ENCODE results near the gene SLC35B1. TPM values are rescaled to one million over a fixed set of nuclear protein-coding genes. Genes with fewer than 3 reads are reported as not detected.

Gene SLC35B1
- total RNA-seq, 1 experiment from 2014 or later = 104 TPM

DNA sequence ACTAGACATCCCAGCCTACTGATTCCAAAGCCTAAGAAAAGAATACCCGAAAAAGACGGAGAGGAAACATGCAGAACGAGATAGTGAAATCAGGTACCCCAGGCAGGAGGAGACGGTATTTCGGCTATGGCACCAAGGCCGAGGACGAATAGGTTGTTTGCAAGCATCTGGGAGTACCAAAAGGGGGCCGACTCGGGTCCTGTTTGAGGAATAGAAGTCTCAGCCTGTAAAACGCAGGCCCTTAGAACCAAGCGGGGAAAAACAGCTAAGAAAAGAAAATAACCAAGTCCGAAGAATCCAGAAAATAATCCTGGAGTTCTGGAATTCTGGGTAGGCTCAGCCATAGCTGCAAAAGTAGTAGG lies 537 bp downstream of the SLC35B1 start:
- H3K4me3 ChIP-seq (ENCODE audit: low read depth, low read length, poor library complexity, severe bottlenecking) = peak overlapping the region; percentile 91
- ChIA-PET POLR2A (ENCODE audit: low non-redundant PET) (interaction anchor here (0.5 kb wide), 1 partner anchor 57 kb away, joined by 8 read pairs; the partner anchor contains the start of gene FAM117A), CTCF (interaction anchor here (0.6 to 2.7 kb wide), 2 partner anchors 30 to 139 kb away, joined by 6 to 15 read pairs; no protein-coding TSS in a partner anchor)
- intact Hi-C loops (cut with micrococcal nuclease; ENCODE audit: unreplicated experiment) = loop anchor here (5.0 kb wide), 1 partner anchor 145 kb away; no protein-coding TSS in a partner anchor
- TF ChIP-seq, protein P1, sequence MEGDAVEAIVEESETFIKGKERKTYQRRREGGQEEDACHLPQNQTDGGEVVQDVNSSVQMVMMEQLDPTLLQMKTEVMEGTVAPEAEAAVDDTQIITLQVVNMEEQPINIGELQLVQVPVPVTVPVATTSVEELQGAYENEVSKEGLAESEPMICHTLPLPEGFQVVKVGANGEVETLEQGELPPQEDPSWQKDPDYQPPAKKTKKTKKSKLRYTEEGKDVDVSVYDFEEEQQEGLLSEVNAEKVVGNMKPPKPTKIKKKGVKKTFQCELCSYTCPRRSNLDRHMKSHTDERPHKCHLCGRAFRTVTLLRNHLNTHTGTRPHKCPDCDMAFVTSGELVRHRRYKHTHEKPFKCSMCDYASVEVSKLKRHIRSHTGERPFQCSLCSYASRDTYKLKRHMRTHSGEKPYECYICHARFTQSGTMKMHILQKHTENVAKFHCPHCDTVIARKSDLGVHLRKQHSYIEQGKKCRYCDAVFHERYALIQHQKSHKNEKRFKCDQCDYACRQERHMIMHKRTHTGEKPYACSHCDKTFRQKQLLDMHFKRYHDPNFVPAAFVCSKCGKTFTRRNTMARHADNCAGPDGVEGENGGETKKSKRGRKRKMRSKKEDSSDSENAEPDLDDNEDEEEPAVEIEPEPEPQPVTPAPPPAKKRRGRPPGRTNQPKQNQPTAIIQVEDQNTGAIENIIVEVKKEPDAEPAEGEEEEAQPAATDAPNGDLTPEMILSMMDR (conservative IDR thresholded peaks at IDR 0.05; ENCODE audit: low read depth, low read length) = no peak
- no peak for TF ChIP-seq EZH2 (IDR thresholded peaks at IDR 0.05; ENCODE audit: borderline replicate concordance, low read depth, low read length, poor library complexity, severe bottlenecking)
- H3K27me3 ChIP-seq (replicated peaks; ENCODE audit: insufficient read depth, low read depth, low read length, poor library complexity) = no peaks in the 10 kb centered on the region
- H3K36me3 ChIP-seq (ENCODE audit: insufficient read depth, low read length, poor library complexity, severe bottlenecking) = peaks cover 36% of the 10 kb centered on the region
- peak; percentile 28 for DNase-seq (ENCODE audit: low spot score)
- H3K4me1 ChIP-seq (ENCODE audit: insufficient read depth, low read length, poor library complexity, severe bottlenecking) = peaks cover 8% of the 10 kb centered on the region
- peak overlapping the region; percentile 98 for H3K27ac ChIP-seq (ENCODE audit: low read depth, low read length, poor library complexity, severe bottlenecking)
- BruUV-seq (replicated peaks) = no TSS peak
- H3K9me3 ChIP-seq (ENCODE audit: low read depth, low read length, poor library complexity, severe bottlenecking) = no peaks in the 10 kb centered on the region

DNA sequence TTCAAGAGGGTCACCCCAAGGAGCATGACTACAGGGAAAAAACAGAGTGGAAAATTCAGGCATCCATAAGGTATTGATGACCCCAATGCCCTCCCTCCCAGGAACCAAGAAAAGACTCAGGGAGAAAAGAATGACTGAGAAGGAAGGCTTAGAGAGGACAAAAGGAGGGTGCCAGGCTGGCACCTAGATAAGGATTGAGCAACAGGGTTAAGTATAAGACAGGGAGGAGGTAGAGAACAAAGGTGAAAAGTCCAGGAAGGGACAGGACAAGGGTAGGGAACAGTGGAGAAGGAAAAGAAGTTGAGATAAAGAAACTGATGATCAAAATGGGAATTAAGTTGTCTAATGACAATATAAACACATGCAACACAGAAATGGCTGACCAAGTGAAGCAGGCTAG lies 2.5 kb downstream of the SLC35B1 start:
- BruUV-seq (replicated peaks) = no TSS peak
- H3K4me1 ChIP-seq (ENCODE audit: insufficient read depth, low read length, poor library complexity, severe bottlenecking) = peaks cover 8% of the 10 kb centered on the region
- no peak for TF ChIP-seq EZH2 (IDR thresholded peaks at IDR 0.05; ENCODE audit: borderline replicate concordance, low read depth, low read length, poor library complexity, severe bottlenecking)
- TF ChIP-seq, protein P1 (conservative IDR thresholded peaks at IDR 0.05; ENCODE audit: low read depth, low read length) = no peak
- H3K27ac ChIP-seq (ENCODE audit: low read depth, low read length, poor library complexity, severe bottlenecking) = no peak overlapping the region
- no peaks in the 10 kb centered on the region for H3K9me3 ChIP-seq (ENCODE audit: low read depth, low read length, poor library complexity, severe bottlenecking)
- peaks cover 52% of the 10 kb centered on the region for H3K36me3 ChIP-seq (ENCODE audit: insufficient read depth, low read length, poor library complexity, severe bottlenecking)
- CTCF ChIA-PET = no interaction called here
- DNase-seq (ENCODE audit: low spot score) = no peak
- POLR2A ChIA-PET (ENCODE audit: low non-redundant PET) = no interaction called here
- H3K4me3 ChIP-seq (ENCODE audit: low read depth, low read length, poor library complexity, severe bottlenecking) = no peak overlapping the region
- no peaks in the 10 kb centered on the region for H3K27me3 ChIP-seq (replicated peaks; ENCODE audit: insufficient read depth, low read depth, low read length, poor library complexity)
- intact Hi-C loops (cut with micrococcal nuclease; ENCODE audit: unreplicated experiment) = loop anchor here (5.0 kb wide), 1 partner anchor 147 kb away; no protein-coding TSS in a partner anchor

DNA sequence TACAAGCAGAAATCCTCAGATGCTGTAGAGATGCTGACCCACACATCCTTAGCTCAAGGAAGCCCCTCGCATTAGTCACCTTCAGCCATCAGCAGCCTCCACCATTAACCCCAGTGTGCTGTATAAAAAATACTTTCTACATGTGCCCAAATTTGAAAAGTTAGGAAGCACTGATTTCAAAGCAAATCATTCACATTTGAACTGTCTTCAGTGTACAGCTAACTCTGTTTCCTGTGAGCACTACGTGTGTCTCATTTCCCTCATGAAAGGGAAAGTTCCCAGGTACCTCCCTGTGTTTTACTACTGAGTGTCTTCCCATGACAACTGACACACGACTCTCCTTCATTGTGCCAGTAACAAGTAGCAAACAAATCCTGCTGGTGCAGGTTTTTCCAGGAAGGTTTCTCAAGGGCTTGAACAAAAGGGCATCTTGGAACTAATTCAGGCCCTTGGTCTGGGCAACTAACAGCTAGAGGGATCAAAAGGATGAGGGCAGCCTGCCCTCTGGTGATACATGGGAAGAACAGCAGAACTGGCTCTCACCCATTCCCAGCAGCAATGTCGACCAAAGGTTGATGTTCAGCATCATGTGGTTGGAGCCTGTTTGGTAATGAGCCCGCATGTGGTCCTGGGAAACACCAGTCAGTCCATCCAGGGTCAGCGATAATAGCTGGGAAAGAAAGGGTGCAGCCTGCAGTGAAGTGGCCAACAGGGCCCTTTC lies 4.0 kb downstream of the SLC35B1 start:
- no peaks in the 10 kb centered on the region for H3K27me3 ChIP-seq (replicated peaks; ENCODE audit: insufficient read depth, low read depth, low read length, poor library complexity)
- peaks cover 8% of the 10 kb centered on the region for H3K4me1 ChIP-seq (ENCODE audit: insufficient read depth, low read length, poor library complexity, severe bottlenecking)
- H3K9me3 ChIP-seq (ENCODE audit: low read depth, low read length, poor library complexity, severe bottlenecking) = no peaks in the 10 kb centered on the region
- intact Hi-C loops (cut with micrococcal nuclease; ENCODE audit: unreplicated experiment) = no loop called here
- CTCF ChIA-PET = no interaction called here
- H3K4me3 ChIP-seq (ENCODE audit: low read depth, low read length, poor library complexity, severe bottlenecking) = no peak overlapping the region
- DNase-seq (ENCODE audit: low spot score) = peak; percentile 34
- peaks cover 52% of the 10 kb centered on the region for H3K36me3 ChIP-seq (ENCODE audit: insufficient read depth, low read length, poor library complexity, severe bottlenecking)
- TF ChIP-seq, protein P1 (conservative IDR thresholded peaks at IDR 0.05; ENCODE audit: low read depth, low read length) = peak; percentile 47
- TF ChIP-seq EZH2 (IDR thresholded peaks at IDR 0.05; ENCODE audit: borderline replicate concordance, low read depth, low read length, poor library complexity, severe bottlenecking) = no peak
- no TSS peak for BruUV-seq (replicated peaks)
- H3K27ac ChIP-seq (ENCODE audit: low read depth, low read length, poor library complexity, severe bottlenecking) = no peak overlapping the region
- POLR2A ChIA-PET (ENCODE audit: low non-redundant PET) = no interaction called here
